GM12872 (cell line): ENCODE data around the gene KLKB1.

Source experiments
- TF ChIP-seq, protein P1 (sequence below): IDR thresholded peaks from 3 replicates; pipeline ENCODE4 v1.5.1; 2011; ENCODE audit warnings: low read depth, mild to moderate bottlenecking, low read length, moderate library complexity; ENCODE audit not compliant: insufficient read depth

KLKB1 gene

DNA sequence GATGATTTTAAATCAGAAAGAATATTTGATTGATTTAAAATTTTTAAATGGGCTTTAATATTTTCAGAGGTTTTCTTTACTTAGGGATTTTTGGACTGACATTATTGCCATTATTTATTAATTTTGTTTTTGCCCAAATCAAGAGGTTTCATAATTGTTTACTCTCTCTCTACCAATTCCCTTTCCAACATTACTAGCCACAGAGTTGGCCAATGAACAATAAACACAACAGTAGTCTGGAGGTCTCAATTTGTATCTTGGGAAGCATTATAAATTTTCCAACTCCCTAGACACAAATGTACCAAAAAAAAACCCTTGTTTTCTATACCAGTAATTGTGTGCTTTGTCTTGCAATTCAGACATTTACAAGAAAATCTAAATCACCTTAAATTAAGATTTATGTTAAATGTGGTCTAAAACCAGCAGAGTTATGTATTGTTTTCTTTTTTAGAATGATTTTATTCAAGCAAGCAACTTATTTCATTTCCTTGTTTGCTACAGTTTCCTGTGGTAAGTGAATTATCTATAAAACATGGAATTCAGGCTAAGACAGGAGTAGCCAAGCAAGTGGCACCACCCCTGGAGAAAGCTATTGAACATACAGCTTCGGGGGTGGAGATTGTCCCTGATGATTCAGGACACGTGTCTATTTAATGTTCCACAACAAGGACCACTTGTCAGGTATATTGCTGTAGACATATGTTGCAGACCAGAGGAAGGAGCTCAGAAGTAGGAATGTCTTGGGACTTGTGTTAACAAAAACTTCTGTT, 622 bp downstream of the KLKB1 start:
- TF ChIP-seq, protein P1, sequence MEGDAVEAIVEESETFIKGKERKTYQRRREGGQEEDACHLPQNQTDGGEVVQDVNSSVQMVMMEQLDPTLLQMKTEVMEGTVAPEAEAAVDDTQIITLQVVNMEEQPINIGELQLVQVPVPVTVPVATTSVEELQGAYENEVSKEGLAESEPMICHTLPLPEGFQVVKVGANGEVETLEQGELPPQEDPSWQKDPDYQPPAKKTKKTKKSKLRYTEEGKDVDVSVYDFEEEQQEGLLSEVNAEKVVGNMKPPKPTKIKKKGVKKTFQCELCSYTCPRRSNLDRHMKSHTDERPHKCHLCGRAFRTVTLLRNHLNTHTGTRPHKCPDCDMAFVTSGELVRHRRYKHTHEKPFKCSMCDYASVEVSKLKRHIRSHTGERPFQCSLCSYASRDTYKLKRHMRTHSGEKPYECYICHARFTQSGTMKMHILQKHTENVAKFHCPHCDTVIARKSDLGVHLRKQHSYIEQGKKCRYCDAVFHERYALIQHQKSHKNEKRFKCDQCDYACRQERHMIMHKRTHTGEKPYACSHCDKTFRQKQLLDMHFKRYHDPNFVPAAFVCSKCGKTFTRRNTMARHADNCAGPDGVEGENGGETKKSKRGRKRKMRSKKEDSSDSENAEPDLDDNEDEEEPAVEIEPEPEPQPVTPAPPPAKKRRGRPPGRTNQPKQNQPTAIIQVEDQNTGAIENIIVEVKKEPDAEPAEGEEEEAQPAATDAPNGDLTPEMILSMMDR = no peak

DNA sequence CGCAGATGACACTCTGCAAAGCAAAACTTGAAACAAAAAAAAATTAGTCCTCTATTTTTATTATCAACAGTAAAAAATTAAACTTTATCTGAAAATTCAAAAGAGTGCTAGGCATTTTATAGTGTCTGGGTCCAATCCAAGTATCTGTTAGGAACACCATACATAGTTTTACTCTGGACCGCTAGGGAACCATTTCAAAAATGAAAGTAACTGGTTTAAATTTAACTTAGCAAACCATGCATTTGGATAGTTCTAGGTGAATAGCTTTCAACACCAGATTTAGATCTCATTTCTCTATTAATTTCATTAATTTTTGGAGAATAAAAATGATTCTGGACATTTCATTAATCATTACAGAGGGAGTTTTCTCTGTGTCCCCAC, 1.2 kb downstream of the KLKB1 start:
- TF ChIP-seq, protein P1 = no peak

DNA sequence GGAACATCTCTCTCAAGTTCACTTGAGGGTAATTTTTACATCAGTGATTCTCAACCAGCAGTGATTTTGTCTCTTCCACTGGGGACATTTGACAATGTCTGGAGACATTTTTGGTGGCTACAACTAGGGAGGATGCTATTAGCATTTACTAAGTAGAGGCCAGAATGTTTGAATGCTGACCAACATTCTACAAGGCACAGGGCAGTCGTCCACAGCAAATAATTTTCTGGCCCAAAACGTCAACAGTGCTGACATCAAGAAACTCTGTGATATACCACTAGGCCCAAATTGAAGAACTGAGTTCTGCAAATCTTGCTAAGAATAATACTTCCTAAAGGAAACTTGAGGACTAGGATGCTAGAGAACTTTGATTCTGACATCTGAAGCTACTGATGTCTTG, 7.1 kb downstream of the KLKB1 start:
- TF ChIP-seq, protein P1 = no peak

DNA sequence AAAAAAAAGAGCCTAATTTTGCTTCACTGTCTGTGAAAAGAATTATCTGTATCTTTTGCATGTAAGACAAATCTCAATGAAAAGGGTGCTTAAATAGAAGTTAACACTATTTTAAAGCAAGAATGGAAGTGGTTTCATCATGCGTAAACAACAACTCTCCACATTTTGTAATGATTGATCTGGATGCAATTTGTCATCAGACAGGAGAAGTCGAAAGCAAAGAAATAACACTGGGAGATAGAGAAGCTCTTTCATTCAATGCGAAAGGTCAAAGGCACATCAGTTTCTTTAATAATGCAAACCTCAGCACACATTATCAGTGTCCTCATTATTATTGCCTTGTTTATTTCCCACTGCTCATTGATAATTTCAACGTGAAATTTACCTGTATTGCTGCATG, 8.8 kb downstream of the KLKB1 start:
- TF ChIP-seq, protein P1 = no peak

DNA sequence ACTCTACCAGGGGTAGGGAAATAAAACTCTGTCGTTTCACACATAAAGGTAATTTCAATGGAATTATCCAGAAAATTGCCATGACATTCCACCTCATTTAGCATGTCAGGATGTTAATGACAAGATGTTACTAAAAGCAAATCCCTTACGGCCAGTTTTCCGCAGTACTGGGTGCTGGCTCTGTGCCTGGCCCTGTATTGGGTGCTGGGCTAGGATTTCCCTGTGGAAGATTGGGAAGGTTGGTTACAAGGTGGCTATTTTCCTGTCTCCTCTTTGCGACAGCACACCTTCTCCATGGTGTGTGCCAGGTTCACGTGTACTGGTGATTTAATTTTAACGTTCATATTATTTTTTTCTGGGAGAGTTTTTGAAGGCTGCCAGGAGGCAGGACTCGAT, 13.1 kb downstream of the KLKB1 start:
- TF ChIP-seq, protein P1 = no peak

DNA sequence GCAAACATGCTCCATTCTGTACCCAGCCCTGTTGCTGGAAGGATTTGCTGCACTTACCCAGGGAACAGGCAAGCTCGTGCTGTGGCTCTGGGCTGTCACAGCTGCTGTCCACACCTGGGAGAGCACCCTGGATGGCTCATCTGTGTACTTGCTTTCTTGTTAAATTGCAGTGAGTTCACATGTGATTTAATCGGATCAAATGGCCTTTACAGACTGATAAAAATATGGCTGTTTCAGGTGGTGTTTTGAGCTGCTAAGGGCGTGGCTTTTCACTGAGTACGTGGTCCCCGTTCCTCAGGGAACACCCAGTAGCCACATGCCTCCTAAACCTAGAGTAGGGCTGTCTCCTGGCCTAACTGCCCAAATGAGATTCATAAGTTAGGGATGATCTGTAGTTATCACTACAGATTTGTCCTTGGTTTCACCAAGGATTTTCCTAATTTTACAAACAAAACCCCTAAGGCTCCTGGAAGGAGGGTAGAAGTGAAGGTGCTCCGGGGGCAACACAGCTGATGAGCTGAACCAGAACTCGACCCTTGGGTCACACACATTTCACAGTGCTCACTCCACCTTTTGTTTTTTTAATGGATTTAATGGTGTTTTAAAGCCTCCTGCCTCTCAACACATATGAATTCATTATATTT, 13.7 kb downstream of the KLKB1 start:
- TF ChIP-seq, protein P1 = no peak

DNA sequence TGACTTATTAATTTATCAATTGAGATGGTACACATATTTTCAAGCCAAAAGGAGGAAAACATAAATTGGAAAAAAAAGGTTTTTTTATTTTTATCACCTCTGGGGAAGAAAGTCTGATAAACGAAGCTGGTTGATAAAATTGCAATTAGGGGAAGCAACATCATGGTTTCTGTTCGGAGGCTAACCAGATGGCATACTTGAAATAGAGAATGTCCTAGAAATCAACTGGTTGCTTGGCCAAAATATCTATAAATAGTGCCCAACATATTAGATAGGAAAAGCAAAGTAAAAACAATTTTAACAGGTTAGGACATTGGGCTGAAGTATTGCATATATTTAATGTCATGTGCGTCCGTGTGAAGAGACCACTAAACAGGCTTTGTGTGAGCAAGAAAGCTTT, 14.3 kb downstream of the KLKB1 start:
- TF ChIP-seq, protein P1 = no peak
